ENCODE data around the gene NAA15. TPM values are rescaled to one million over a fixed set of nuclear protein-coding genes. Genes with fewer than 3 reads are reported as not detected.

NAA15 gene
- total RNA-seq, 4 donors from 2014 or later: 17.5 to 28.5 (median 20.5) TPM

DNA sequence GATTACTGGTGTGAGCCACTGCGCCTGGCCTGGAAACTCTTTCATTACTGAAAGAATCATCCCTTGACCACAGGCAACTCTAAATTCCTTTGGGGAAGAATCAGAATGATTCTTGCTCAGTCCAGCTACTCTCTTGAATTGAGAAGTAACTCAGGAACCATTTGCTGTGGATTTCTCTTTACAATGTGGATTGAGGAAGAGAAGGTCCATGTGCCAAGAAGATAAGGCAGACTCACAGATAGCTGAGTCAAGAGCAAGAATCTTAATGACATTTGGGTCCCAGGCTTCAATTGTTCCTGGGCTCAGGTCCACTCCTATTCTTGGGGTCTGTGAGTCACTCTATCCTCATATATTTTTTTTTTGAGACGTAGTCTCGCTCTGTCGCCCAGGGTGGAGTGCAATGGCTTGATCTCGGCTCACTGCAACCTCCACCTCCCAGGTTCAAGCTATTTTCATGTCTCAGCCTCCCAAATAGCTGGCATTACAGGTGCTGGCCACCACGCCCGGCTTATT is 15.1 kb upstream of the NAA15 start:
- TF ChIP-seq, protein P1, sequence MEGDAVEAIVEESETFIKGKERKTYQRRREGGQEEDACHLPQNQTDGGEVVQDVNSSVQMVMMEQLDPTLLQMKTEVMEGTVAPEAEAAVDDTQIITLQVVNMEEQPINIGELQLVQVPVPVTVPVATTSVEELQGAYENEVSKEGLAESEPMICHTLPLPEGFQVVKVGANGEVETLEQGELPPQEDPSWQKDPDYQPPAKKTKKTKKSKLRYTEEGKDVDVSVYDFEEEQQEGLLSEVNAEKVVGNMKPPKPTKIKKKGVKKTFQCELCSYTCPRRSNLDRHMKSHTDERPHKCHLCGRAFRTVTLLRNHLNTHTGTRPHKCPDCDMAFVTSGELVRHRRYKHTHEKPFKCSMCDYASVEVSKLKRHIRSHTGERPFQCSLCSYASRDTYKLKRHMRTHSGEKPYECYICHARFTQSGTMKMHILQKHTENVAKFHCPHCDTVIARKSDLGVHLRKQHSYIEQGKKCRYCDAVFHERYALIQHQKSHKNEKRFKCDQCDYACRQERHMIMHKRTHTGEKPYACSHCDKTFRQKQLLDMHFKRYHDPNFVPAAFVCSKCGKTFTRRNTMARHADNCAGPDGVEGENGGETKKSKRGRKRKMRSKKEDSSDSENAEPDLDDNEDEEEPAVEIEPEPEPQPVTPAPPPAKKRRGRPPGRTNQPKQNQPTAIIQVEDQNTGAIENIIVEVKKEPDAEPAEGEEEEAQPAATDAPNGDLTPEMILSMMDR (IDR thresholded peaks at IDR 0.05): no peak
- no peak for TF ChIP-seq POLR2A (IDR thresholded peaks at IDR 0.05)
- H3K4me3 ChIP-seq (ENCODE audit: low read depth, poor library complexity, severe bottlenecking): no peak overlapping the region
- intact Hi-C loops (cut with DNase I; ENCODE audit: low total_unique reads): no loop called here
- no peak for DNase-seq (ENCODE audit: low spot score in 2 of 2)
- 97 to 98% methylated on average over 7 of the region's 7 CpGs for WGBS, 2 donors

DNA sequence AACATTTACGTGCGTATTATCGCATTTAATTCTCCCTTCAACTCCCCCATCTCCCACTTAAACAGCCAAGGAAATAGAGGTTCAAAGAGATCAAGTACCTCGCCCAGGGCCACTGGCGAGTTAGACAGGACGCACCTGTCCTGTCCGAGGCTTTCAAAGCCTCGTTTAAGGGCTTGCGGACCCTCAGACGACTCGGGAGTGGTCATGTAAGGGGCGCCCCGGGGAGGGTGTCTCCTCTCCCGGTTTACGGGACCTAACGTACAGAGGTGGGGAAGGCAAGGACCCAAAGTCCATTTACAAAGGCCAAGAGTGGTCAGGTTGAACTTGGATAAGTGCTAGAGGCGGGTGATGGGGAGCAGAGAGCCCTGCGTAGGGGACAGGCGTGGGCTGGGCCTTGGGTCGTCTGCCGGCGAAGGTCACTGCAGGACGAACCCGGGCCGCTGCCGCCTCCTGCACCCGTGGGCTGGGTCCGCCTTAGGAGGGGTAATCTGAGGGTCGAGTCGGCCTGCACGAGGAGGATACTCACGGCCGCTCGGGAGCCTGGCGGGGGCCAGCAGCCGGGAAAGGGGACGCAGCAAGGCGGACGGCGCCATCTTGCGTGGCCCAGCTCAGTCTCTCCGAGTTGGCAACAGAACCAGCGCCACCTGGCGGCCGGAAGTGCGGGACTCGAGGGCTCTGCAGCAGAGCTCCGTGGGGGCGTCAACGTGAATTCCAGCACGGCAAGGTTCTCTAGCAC is 5.9 kb upstream of the NAA15 start:
- TF ChIP-seq POLR2A (IDR thresholded peaks at IDR 0.05): no peak
- TF ChIP-seq, protein P1 (IDR thresholded peaks at IDR 0.05): peak in 2 of 3 donors; percentile 42 to 82
- DNase-seq (ENCODE audit: low spot score in 2 of 2): peak; percentile 97 to 100
- intact Hi-C loops (cut with DNase I; ENCODE audit: low total_unique reads): loop anchor here (5.0 kb wide), 1 partner anchor 63 kb away; no protein-coding TSS in a partner anchor
- peak overlapping the region; percentile 89 for H3K4me3 ChIP-seq (ENCODE audit: low read depth, poor library complexity, severe bottlenecking)
- WGBS, 2 donors: 0% methylated on average over 40 to 51 of the region's 51 CpGs

DNA sequence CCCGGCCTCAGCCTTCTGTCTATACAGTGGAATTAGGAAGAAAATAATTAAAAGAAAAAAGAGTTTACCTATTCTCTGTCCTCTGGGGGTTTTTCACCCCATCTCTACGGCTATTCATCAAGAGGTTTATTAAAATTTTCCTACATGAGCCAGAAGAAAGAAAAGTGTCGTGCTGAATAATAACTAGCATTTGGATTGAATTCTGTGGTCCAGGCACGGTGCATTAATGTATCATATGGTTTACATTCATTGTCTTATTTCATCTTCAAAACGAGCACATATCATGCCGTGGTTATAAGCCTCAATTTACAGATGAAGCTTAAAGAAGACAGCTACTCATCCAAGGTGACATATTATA is 5.4 kb upstream of the NAA15 start:
- 4 to 7% methylated on average over 6 of the region's 6 CpGs for WGBS, 2 donors
- H3K4me3 ChIP-seq (ENCODE audit: low read depth, poor library complexity, severe bottlenecking): no peak overlapping the region
- no peak for DNase-seq (ENCODE audit: low spot score in 2 of 2)
- TF ChIP-seq POLR2A (IDR thresholded peaks at IDR 0.05): no peak
- TF ChIP-seq, protein P1 (IDR thresholded peaks at IDR 0.05): no peak
- intact Hi-C loops (cut with DNase I; ENCODE audit: low total_unique reads): loop anchor here (5.0 kb wide), 1 partner anchor 64 kb away; no protein-coding TSS in a partner anchor

DNA sequence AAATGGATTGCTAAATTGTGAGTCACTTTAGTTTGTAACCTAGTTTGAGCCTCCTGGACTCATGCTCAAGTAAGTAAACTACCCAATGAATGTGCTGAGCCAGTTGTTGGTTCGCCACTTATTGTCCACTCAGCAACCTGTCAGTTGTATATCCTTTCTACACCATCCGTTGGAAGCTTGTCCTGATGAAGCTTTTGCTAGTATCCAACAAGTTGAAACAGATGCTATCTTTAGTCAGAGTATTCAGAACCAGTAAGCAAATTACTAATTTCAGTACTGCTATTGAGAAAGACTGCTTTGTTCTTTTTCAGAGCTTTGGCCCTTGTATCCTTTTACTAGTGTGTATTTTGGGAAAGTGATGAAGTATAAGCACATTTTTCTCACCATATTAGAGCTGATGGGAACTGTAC is 4.3 kb upstream of the NAA15 start:
- intact Hi-C loops (cut with DNase I; ENCODE audit: low total_unique reads): loop anchor here (5.0 kb wide), 1 partner anchor 65 kb away; no protein-coding TSS in a partner anchor
- no peak for DNase-seq (ENCODE audit: low spot score in 2 of 2)
- TF ChIP-seq, protein P1 (IDR thresholded peaks at IDR 0.05): no peak
- no peak for TF ChIP-seq POLR2A (IDR thresholded peaks at IDR 0.05)
- WGBS, 2 donors: 54 to 69% methylated on average over 2 of the region's 2 CpGs
- no peak overlapping the region for H3K4me3 ChIP-seq (ENCODE audit: low read depth, poor library complexity, severe bottlenecking)

DNA sequence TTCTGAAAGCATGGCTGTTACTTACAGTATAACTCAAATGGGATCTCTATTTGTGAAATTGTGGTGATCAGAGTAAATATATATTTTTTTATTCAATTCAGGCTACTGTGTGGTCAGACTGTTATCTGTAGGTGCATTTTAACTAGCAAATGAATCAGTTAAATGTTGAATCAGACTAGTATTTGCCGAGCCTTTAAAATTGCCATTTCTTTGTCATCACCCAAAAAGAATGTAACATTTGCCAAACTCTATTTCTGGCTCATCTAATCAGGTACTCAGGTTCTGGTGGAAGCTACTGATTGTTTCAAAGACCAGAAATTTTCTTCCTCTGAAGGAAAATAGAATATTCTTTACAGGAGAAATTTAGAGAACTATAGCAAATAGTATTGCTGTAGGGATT is 1.8 kb upstream of the NAA15 start:
- intact Hi-C loops (cut with DNase I; ENCODE audit: low total_unique reads): loop anchor here (5.0 kb wide), 1 partner anchor 67 kb away; no protein-coding TSS in a partner anchor
- no peak for TF ChIP-seq POLR2A (IDR thresholded peaks at IDR 0.05)
- TF ChIP-seq, protein P1 (IDR thresholded peaks at IDR 0.05): no peak
- DNase-seq (ENCODE audit: low spot score in 2 of 2): no peak
- no peak overlapping the region for H3K4me3 ChIP-seq (ENCODE audit: low read depth, poor library complexity, severe bottlenecking)
- WGBS, 2 donors: 44 to 55% methylated on average over 1 of the region's 1 CpG

All from lower leg skin (tissue), 4 donors.